Middle frontal gyrus (tissue), 1 donor: ENCODE results near the gene SEMA6B.
"Not testable (repeated sequence)": the region's sequence is repeated elsewhere in the genome, so short reads cannot be mapped to it uniquely, and the experiment has no call there.

Experiments used
- DNase-seq: peaks from one replicate; pipeline ENCODE4 v3.0.0-alpha.2; 2015; ENCODE audit warnings: low spot score; ENCODE audit errors: extremely low spot score

The SEMA6B gene

GRCh38 chr19:4559569-4559968 lies at the start of gene SEMA6B:
Gene SEMA6B (minus strand): TSS chr19:4559684. CDS start chr19:4558457, 1,227 bp downstream.
- DNase-seq: no peak

GRCh38 chr19:4606921-4607678 lies 47.6 kb upstream of the SEMA6B start:
- peak; percentile 17 for DNase-seq

- DNase-seq: no peak
Measured at GRCh38 chr19:4606181-4606580, 46.7 kb upstream of the SEMA6B start.

GRCh38 chr19:4604912-4605311 lies 45.4 kb upstream of the SEMA6B start:
- DNase-seq: no peak

- no peak for DNase-seq
Measured at GRCh38 chr19:4602915-4603314, 43.4 kb upstream of the SEMA6B start.

- DNase-seq: no peak
Measured at GRCh38 chr19:4602173-4602788, 42.8 kb upstream of the SEMA6B start.

GRCh38 chr19:4600893-4601292 lies 41.4 kb upstream of the SEMA6B start:
- DNase-seq: no peak

GRCh38 chr19:4600082-4600481 lies 40.6 kb upstream of the SEMA6B start:
- DNase-seq: no peak

GRCh38 chr19:4598712-4599111 lies 39.2 kb upstream of the SEMA6B start:
- no peak for DNase-seq

- no peak for DNase-seq
Measured at GRCh38 chr19:4597975-4598671, 38.6 kb upstream of the SEMA6B start.

- DNase-seq: no peak
Measured at GRCh38 chr19:4597278-4597974, 37.9 kb upstream of the SEMA6B start.

- no peak for DNase-seq
Measured at GRCh38 chr19:4596033-4596904, 36.8 kb upstream of the SEMA6B start.

GRCh38 chr19:4595158-4595557 lies 35.7 kb upstream of the SEMA6B start:
- not testable (repeated sequence) for DNase-seq

- no peak for DNase-seq
Measured at GRCh38 chr19:4594201-4594600, 34.7 kb upstream of the SEMA6B start.

GRCh38 chr19:4593409-4593851 lies 33.9 kb upstream of the SEMA6B start:
- DNase-seq: no peak

- DNase-seq: no peak
Measured at GRCh38 chr19:4592445-4592844, 33.0 kb upstream of the SEMA6B start.

- DNase-seq: no peak
Measured at GRCh38 chr19:4591320-4591719, 31.8 kb upstream of the SEMA6B start.

GRCh38 chr19:4590559-4590958 lies 31.1 kb upstream of the SEMA6B start:
- DNase-seq: no peak

GRCh38 chr19:4589579-4590410 lies 30.3 kb upstream of the SEMA6B start:
- no peak for DNase-seq

GRCh38 chr19:4588291-4588761 lies 28.8 kb upstream of the SEMA6B start:
- DNase-seq: no peak
